ENCODE measurements around the gene FAM181A.

Gene FAM181A

DNA sequence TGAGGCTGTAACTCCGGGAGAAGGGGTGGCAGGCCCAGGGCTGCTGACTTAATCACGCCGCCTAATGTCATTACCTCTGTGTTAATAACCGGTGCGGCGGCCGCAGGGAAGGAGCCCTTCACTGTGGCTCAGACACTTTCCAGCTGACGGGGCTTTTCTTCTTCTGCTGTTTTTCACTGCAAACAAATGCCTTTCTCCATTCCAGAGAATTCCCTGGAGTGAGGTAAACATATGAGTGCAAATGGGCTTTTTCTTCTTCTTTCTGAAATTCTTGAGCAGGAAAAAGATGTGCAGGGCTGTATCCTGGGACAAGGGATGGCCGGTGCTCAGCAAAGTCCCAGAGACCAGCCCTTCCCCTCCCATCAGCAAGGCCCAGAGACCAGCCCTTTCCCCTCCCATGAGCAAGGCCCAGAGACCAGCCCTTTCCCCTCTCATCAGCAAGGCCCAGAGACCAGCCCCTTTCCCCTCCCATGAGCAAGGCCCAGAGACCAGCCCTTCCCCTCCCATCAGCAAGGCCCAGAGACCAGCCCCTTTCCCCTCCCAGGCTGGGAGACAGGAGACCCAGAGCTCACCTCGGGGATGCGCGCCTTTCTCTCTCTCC is 33.4 kb upstream of the FAM181A start:
- POLR2A ChIA-PET, result no interaction called here
- no peak for DNase-seq (ENCODE audit: extremely low spot score)
- TF ChIP-seq NFRKB (IDR thresholded peaks at IDR 0.05) (no peak), ELF4 (IDR thresholded peaks at IDR 0.05) (no peak), BHLHE40 (IDR thresholded peaks at IDR 0.05; ENCODE audit: borderline replicate concordance) (no peak), FOXA1 (IDR thresholded peaks at IDR 0.05) (no peak), TARDBP (IDR thresholded peaks at IDR 0.05) (no peak), FOXM1 (IDR thresholded peaks at IDR 0.05; ENCODE audit: borderline replicate concordance) (no peak), CTBP1 (IDR thresholded peaks at IDR 0.05; ENCODE audit: borderline replicate concordance) (no peak), ARNT (IDR thresholded peaks at IDR 0.05) (no peak), LEF1 (IDR thresholded peaks at IDR 0.05; ENCODE audit: borderline replicate concordance) (no peak), L3MBTL2 (conservative IDR thresholded peaks at IDR 0.05) (no peak), SUZ12 (IDR thresholded peaks at IDR 0.05) (no peak)
- TF ChIP-seq, protein P1, sequence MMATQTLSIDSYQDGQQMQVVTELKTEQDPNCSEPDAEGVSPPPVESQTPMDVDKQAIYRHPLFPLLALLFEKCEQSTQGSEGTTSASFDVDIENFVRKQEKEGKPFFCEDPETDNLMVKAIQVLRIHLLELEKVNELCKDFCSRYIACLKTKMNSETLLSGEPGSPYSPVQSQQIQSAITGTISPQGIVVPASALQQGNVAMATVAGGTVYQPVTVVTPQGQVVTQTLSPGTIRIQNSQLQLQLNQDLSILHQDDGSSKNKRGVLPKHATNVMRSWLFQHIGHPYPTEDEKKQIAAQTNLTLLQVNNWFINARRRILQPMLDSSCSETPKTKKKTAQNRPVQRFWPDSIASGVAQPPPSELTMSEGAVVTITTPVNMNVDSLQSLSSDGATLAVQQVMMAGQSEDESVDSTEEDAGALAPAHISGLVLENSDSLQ (IDR thresholded peaks at IDR 0.05), result no peak
- CTCF ChIA-PET, result interaction anchor here (0.7 kb wide), 1 partner anchor 17 kb away, joined by 3 read pairs; no protein-coding TSS in a partner anchor

DNA sequence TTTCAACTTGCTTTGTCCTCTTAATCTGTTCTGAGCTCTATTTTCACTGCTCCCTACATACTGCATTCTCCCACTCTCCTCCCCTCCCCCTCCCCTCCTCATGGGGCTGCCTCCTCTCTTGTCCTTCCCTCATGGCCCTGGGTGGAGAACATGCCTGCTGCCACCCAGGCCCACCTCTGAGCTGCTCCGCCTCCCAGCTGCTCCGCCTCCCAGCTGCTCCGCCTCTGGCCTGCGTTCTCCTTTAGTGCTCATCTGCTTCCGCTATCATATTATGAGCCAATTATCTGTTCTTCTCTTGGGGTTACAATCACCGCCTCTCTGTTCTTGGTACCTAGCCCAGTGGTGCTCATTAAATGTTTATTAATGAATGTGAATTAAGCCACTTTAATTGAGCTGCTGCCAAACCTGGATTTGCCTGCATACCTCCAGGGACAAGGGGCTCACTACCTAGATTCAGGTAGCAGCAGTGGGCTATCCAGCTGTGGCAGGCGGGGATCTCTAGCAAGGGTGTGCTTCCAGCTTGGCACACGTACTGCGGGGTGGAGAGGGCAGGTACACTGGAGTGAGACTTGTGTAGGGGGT is 32.0 kb upstream of the FAM181A start:
- DNase-seq (ENCODE audit: extremely low spot score), result no peak
- ChIA-PET POLR2A (no interaction called here), CTCF (interaction anchor here (0.6 to 1.1 kb wide), 3 partner anchors 8 to 241 kb away, joined by 3 to 4 read pairs (median 3); no protein-coding TSS in a partner anchor)
- TF ChIP-seq CTBP1 (IDR thresholded peaks at IDR 0.05; ENCODE audit: borderline replicate concordance) (no peak), HDGF (IDR thresholded peaks at IDR 0.05; ENCODE audit: borderline replicate concordance) (no peak), FOXM1 (IDR thresholded peaks at IDR 0.05; ENCODE audit: borderline replicate concordance) (no peak), SP1 (IDR thresholded peaks at IDR 0.05) (no peak), ARNT (IDR thresholded peaks at IDR 0.05) (no peak), SUZ12 (IDR thresholded peaks at IDR 0.05) (no peak), ELF4 (IDR thresholded peaks at IDR 0.05) (no peak), ZNF384 (IDR thresholded peaks at IDR 0.05) (no peak), FOXK2 (IDR thresholded peaks at IDR 0.05) (no peak), LEF1 (IDR thresholded peaks at IDR 0.05; ENCODE audit: borderline replicate concordance) (no peak), FOXA1 (IDR thresholded peaks at IDR 0.05) (no peak), NFRKB (IDR thresholded peaks at IDR 0.05) (no peak), TARDBP (IDR thresholded peaks at IDR 0.05) (no peak), BHLHE40 (IDR thresholded peaks at IDR 0.05; ENCODE audit: borderline replicate concordance) (no peak), L3MBTL2 (conservative IDR thresholded peaks at IDR 0.05) (no peak)
- TF ChIP-seq, protein P1 (IDR thresholded peaks at IDR 0.05), result no peak

DNA sequence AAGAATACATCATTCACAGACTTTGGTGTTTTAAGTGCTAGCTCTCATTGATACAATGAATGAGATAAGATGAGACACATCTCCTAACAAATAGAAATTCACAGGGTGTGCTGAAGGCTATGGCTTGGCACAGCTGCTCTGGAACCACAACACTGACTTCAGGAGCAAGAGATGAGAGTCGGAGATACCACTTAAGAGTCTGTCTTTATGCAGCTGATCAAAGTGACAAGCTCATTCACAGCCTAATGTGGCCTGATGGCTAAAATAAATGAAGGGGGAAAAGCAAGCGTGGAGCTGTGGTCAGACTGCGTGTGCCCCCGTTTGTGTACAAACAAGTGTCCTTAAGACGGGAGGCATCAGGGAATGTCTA is 29.7 kb upstream of the FAM181A start:
- CTCF ChIA-PET, result interaction anchor here (0.8 to 1.5 kb wide), 4 partner anchors 10 to 42 kb away, joined by 3 to 5 read pairs (median 4); no protein-coding TSS in a partner anchor
- POLR2A ChIA-PET, result no interaction called here
- no peak for DNase-seq (ENCODE audit: extremely low spot score)
- TF ChIP-seq HDGF (IDR thresholded peaks at IDR 0.05; ENCODE audit: borderline replicate concordance) (no peak), ARNT (IDR thresholded peaks at IDR 0.05) (no peak), NFRKB (IDR thresholded peaks at IDR 0.05) (no peak)

DNA sequence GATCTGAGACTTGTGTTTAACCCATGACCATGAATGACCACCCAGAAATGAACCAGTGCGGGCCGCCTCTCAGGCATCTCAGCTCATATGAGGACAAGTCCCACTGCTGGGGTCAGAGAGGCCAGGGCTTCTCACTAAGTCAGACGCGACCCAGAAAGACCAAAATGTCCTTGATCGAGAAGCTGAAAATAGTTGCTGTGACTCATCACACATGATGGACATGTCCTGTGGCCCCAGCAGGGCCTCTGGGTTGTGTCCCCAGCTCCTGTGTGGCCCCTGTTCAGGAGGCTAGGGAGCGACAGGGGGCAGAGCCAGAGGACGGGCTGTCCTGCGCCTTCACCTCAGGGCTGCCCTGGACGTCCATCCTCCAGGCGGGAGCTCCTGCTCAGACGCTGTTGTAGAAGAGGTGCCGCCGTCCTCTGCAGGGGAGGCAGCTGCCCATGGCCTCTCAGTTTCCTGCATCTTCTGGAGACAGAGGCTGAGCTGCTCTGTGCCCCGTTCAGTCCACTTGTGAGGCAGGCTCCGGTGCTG is 29.0 kb upstream of the FAM181A start:
- POLR2A ChIA-PET, result no interaction called here
- CTCF ChIA-PET, result interaction anchor here (0.8 to 1.5 kb wide), 3 partner anchors 11 to 42 kb away, joined by 3 to 4 read pairs (median 4); no protein-coding TSS in a partner anchor
- TF ChIP-seq HDGF (IDR thresholded peaks at IDR 0.05; ENCODE audit: borderline replicate concordance) (no peak), L3MBTL2 (conservative IDR thresholded peaks at IDR 0.05) (no peak), NFRKB (IDR thresholded peaks at IDR 0.05) (no peak), FOXK2 (IDR thresholded peaks at IDR 0.05) (no peak), LEF1 (IDR thresholded peaks at IDR 0.05; ENCODE audit: borderline replicate concordance) (no peak), CTBP1 (IDR thresholded peaks at IDR 0.05; ENCODE audit: borderline replicate concordance) (no peak), SUZ12 (IDR thresholded peaks at IDR 0.05) (no peak), TARDBP (IDR thresholded peaks at IDR 0.05) (no peak), SP1 (IDR thresholded peaks at IDR 0.05) (no peak), ZNF384 (IDR thresholded peaks at IDR 0.05) (no peak), BHLHE40 (IDR thresholded peaks at IDR 0.05; ENCODE audit: borderline replicate concordance) (no peak), FOXM1 (IDR thresholded peaks at IDR 0.05; ENCODE audit: borderline replicate concordance) (no peak)
- TF ChIP-seq, protein P1 (IDR thresholded peaks at IDR 0.05), result no peak
- DNase-seq (ENCODE audit: extremely low spot score), result no peak

DNA sequence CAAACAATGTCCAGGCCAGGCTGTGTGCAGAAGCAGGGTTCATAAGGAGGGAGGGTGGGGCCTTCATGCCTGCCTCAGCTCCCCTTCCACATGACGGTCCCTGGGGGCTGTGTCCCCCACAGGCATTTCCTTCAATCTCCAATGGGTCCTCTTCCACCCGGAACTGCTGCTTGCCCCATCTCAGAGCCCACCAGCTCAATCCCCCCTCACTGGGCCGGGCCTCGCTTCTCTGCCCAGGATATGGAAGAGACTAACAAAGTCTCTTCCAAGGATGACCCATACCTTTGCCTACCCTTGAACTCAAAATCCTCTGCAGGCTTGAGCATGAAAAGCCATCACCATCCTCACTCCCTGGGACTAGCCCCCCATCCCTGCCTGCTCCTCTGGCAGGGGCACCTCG is 28.4 kb upstream of the FAM181A start:
- CTCF ChIA-PET, result interaction anchor here (1.5 kb wide), 1 partner anchor 41 kb away, joined by 4 read pairs; no protein-coding TSS in a partner anchor

More for the DNA sequence above, 28.4 kb upstream of the FAM181A start:
- DNase-seq (ENCODE audit: extremely low spot score), result no peak
- TF ChIP-seq SUZ12 (IDR thresholded peaks at IDR 0.05), result no peak
- TF ChIP-seq FOXK2 (IDR thresholded peaks at IDR 0.05), result no peak
- TF ChIP-seq L3MBTL2 (conservative IDR thresholded peaks at IDR 0.05), result no peak
- TF ChIP-seq CTBP1 (IDR thresholded peaks at IDR 0.05; ENCODE audit: borderline replicate concordance), result no peak
- no peak for TF ChIP-seq SP1 (IDR thresholded peaks at IDR 0.05)
- no peak for TF ChIP-seq BHLHE40 (IDR thresholded peaks at IDR 0.05; ENCODE audit: borderline replicate concordance)
- TF ChIP-seq TARDBP (IDR thresholded peaks at IDR 0.05), result no peak
- no peak for TF ChIP-seq ZNF384 (IDR thresholded peaks at IDR 0.05)
- TF ChIP-seq NFRKB (IDR thresholded peaks at IDR 0.05), result no peak
- TF ChIP-seq ARNT (IDR thresholded peaks at IDR 0.05), result no peak
- no peak for TF ChIP-seq FOXA1 (IDR thresholded peaks at IDR 0.05)
- TF ChIP-seq FOXM1 (IDR thresholded peaks at IDR 0.05; ENCODE audit: borderline replicate concordance), result no peak
- TF ChIP-seq, protein P1 (IDR thresholded peaks at IDR 0.05), result no peak
- no peak for TF ChIP-seq ELF4 (IDR thresholded peaks at IDR 0.05)
- no peak for TF ChIP-seq HDGF (IDR thresholded peaks at IDR 0.05; ENCODE audit: borderline replicate concordance)
- no peak for TF ChIP-seq LEF1 (IDR thresholded peaks at IDR 0.05; ENCODE audit: borderline replicate concordance)
- POLR2A ChIA-PET, result no interaction called here
